Liver (tissue), 9 donors: ENCODE results near the gene APBB1IP. TPM values are rescaled to one million over a fixed set of nuclear protein-coding genes. Genes with fewer than 3 reads are reported as not detected.

Experiments
- DNase-seq: peaks from one replicate; pipeline ENCODE4 v3.0.0-alpha.2; 2017; ENCODE audit warnings: low spot score
- H3K27ac ChIP-seq, 2 donors: one replicate each; pipeline ENCODE4 v1.7.0; 2013; ENCODE audit warnings: inconsistent platforms in 2 of 2, low read length in 2 of 2, control low read depth in 1 of 2, low read depth in 1 of 2, mild to moderate bottlenecking in 1 of 2
- H3K27me3 ChIP-seq, 4 donors: one replicate each; pipeline versions ENCODE4 v1.6.1 to v1.7.0; 2013; ENCODE audit warnings: low read length in 3 of 4, inconsistent platforms in 1 of 4, mild to moderate bottlenecking in 1 of 4, moderate library complexity in 1 of 4; ENCODE audit not compliant: control insufficient read depth in 4 of 4, insufficient read depth in 4 of 4
- H3K36me3 ChIP-seq, 4 donors: one replicate each; pipeline versions ENCODE4 v1.6.1 to v1.7.0; 2013; ENCODE audit warnings: low read length in 3 of 4, mild to moderate bottlenecking in 3 of 4, low read depth in 1 of 4, moderate library complexity in 1 of 4; ENCODE audit not compliant: control insufficient read depth in 4 of 4, insufficient read depth in 3 of 4
- H3K4me1 ChIP-seq, 4 donors: one replicate each; pipeline versions ENCODE4 v1.6.1 to v1.7.0; 2013; ENCODE audit warnings: low read length in 3 of 4, mild to moderate bottlenecking in 3 of 4, moderate library complexity in 1 of 4; ENCODE audit not compliant: control insufficient read depth in 4 of 4, insufficient read depth in 4 of 4
- H3K4me3 ChIP-seq, 3 donors: one replicate each; pipeline versions ENCODE4 v1.6.1 to v1.7.0; 2013; ENCODE audit warnings: low read length in 3 of 3, control low read depth in 1 of 3, low read depth in 1 of 3, mild to moderate bottlenecking in 1 of 3
- H3K9ac ChIP-seq, 2 donors: one replicate each; pipeline ENCODE4 v1.7.0; 2013; ENCODE audit warnings: low read length in 2 of 2, mild to moderate bottlenecking in 2 of 2, moderate library complexity in 2 of 2, control low read depth in 1 of 2, low read depth in 1 of 2
- H3K9me3 ChIP-seq, 4 donors: one replicate each; pipeline versions ENCODE4 v1.6.1 to v1.7.0; 2013; ENCODE audit warnings: low read length in 3 of 4; ENCODE audit not compliant: control insufficient read depth in 4 of 4
- EGR1 ChIP-seq, 2 donors: IDR thresholded peaks; 2 replicates each; pipeline ENCODE4 v1.6.1; 2016 to 2018; ENCODE audit warnings: antibody characterized with exemption in 2 of 2, low read depth in 2 of 2
- FOXA1 ChIP-seq: IDR thresholded peaks from 2 replicates; pipeline ENCODE4 v1.6.1; 2016; ENCODE audit warnings: antibody characterized with exemption
- FOXA2 ChIP-seq: IDR thresholded peaks from 2 replicates; pipeline ENCODE4 v1.6.1; 2016; ENCODE audit warnings: antibody characterized with exemption
- HNF4A ChIP-seq, 2 donors: conservative IDR thresholded peaks; 2 replicates each; pipeline ENCODE4 v1.6.1; 2016; ENCODE audit warnings: antibody characterized with exemption in 2 of 2, mild to moderate bottlenecking in 2 of 2
- JUND ChIP-seq, 2 donors: IDR thresholded peaks; 2 replicates each; pipeline ENCODE4 v1.6.1; 2016; ENCODE audit warnings: antibody characterized with exemption in 2 of 2
- NR2F2 ChIP-seq: IDR thresholded peaks from 2 replicates; pipeline ENCODE4 v1.6.1; 2016; ENCODE audit warnings: antibody characterized with exemption
- RAD21 ChIP-seq, 2 donors: IDR thresholded peaks; 2 replicates each; pipeline ENCODE4 v1.6.1; 2016; ENCODE audit warnings: antibody characterized with exemption in 2 of 2, mild to moderate bottlenecking in 2 of 2
- RXRA ChIP-seq, 2 donors: IDR thresholded peaks; 2 replicates each; pipeline ENCODE4 v1.6.1; 2017 to 2018; ENCODE audit warnings: antibody characterized with exemption in 2 of 2, mild to moderate bottlenecking in 1 of 2
- SP1 ChIP-seq: IDR thresholded peaks from 2 replicates; pipeline ENCODE4 v1.6.1; 2018; ENCODE audit warnings: antibody characterized with exemption, mild to moderate bottlenecking
- TAF1 ChIP-seq: conservative IDR thresholded peaks from 2 replicates; pipeline ENCODE4 v1.6.1; 2016; ENCODE audit warnings: antibody characterized with exemption, mild to moderate bottlenecking
- YY1 ChIP-seq: IDR thresholded peaks from 2 replicates; pipeline ENCODE4 v1.6.1; 2016; ENCODE audit warnings: antibody characterized with exemption, mild to moderate bottlenecking
- WGBS: extraction: QIAGEN DNeasy Blood & Tissue Kit; methylation state at CpG from one replicate; pipeline ENCODE4 v1.1.7; 2013; 5-methylcytosine and 5-hydroxymethylcytosine counted together
- polyA plus RNA-seq, 2 donors: library from polyadenylated mRNA; stranded (reverse) in 1 of 2; unstranded in 1 of 2; fragments of 200-250 nt in 1 of 2; fragments of >200 nt in 1 of 2; fragmentation: Nextera tagmentation in 1 of 2; extraction: Ambion mirVana in 1 of 2; gene quantifications; one replicate each; pipeline versions ENCODE4 v1.2.1 to v1.2.3, GENCODE V29; 2013 to 2015
- total RNA-seq, 2 donors: library from RNA; depleted of rRNA; stranded (reverse); fragments of >200 nt; gene quantifications; one replicate each; pipeline ENCODE4 v1.2.3, GENCODE V29; 2014
- TF ChIP-seq, protein P1 (sequence below): IDR thresholded peaks from 2 replicates; pipeline ENCODE4 v1.6.1; 2016; ENCODE audit warnings: antibody characterized with exemption, mild to moderate bottlenecking
- TF ChIP-seq, protein P2 (sequence below): fragments of 150-350 bp; IDR thresholded peaks from 2 replicates; pipeline ENCODE4 v1.5.1; 2017; ENCODE audit warnings: improper control_type of control experiment, low read depth, low read length; ENCODE audit not compliant: missing input control
- TF ChIP-seq, protein P3 (sequence below): IDR thresholded peaks from 2 replicates; pipeline ENCODE4 v1.6.1; 2016; ENCODE audit warnings: antibody characterized with exemption
- donor health status: healthy.
- donor health status: healthy.
- donor health status: healthy.
- donor health status: healthy.
- donor health status: healthy.

Gene APBB1IP
- total and polyA plus RNA-seq, 4 donors: 9.3 to 28.4 (median 12.8) TPM

DNA sequence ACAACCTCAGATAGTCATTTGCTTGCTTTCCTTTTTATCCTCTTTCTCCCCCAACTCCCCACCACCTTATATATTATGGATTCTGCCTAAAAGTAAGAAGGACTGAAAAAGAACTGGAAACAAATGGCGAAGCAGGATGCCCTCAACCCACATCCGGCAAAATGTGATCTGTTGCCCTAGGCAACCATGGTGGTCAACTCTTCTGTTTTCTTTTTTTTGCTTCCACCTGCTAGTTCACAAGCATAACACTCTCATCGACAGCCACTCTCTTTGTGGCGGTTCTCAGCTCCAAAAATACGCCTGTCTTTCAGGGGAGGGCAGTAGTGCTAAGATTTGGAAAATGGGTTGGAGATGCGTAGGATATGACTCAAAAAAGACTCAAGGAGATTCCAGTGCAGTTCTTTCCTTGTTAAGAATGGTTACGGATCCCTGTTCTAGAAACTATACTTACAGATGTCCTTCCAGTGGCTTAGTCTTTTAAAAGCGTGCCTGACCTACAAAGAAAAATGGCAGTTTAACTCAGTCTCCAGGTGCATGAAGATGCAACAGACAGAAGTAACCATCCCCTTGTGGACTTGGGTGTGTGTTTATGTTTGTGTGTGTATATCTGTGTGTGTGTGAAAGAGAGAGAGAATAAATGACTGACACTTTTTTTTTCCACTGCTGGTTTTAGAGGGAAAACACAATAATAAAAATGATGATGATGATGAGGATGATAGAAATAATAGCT, 10.7 kb downstream of the APBB1IP start (continued):
- TF ChIP-seq, protein P1, sequence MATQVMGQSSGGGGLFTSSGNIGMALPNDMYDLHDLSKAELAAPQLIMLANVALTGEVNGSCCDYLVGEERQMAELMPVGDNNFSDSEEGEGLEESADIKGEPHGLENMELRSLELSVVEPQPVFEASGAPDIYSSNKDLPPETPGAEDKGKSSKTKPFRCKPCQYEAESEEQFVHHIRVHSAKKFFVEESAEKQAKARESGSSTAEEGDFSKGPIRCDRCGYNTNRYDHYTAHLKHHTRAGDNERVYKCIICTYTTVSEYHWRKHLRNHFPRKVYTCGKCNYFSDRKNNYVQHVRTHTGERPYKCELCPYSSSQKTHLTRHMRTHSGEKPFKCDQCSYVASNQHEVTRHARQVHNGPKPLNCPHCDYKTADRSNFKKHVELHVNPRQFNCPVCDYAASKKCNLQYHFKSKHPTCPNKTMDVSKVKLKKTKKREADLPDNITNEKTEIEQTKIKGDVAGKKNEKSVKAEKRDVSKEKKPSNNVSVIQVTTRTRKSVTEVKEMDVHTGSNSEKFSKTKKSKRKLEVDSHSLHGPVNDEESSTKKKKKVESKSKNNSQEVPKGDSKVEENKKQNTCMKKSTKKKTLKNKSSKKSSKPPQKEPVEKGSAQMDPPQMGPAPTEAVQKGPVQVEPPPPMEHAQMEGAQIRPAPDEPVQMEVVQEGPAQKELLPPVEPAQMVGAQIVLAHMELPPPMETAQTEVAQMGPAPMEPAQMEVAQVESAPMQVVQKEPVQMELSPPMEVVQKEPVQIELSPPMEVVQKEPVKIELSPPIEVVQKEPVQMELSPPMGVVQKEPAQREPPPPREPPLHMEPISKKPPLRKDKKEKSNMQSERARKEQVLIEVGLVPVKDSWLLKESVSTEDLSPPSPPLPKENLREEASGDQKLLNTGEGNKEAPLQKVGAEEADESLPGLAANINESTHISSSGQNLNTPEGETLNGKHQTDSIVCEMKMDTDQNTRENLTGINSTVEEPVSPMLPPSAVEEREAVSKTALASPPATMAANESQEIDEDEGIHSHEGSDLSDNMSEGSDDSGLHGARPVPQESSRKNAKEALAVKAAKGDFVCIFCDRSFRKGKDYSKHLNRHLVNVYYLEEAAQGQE: no peak
- TF ChIP-seq RAD21 (IDR thresholded peaks at IDR 0.05): no peak
- no peak for TF ChIP-seq FOXA2

DNA sequence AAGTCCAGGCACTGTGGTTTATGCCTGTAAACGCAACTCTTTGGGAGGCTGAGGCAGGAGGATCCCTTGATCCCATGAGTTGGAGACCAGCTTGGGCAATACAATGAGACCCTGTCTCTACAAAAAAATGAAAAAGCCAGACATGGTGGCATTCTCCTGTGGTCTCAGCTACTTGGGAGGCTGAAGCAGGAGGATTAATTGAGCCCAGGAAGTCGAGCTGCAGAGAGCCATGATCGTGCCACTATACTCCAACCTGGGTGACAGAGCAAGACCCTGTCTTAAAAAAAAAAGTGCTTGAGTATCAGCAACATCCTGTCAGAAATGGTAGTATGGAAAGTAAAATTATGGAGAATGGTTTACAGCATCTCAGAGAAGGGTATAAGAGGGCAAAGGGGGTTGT, 11.6 kb downstream of the APBB1IP start:
- H3K27ac ChIP-seq: no peak overlapping the region
- H3K36me3 ChIP-seq: peaks cover 0 to 4% (median 1%) of the 10 kb centered on the region in 4 donors
- H3K4me1 ChIP-seq: peaks cover 0 to 2% (median under 1%) of the 10 kb centered on the region in 4 donors
- no peak overlapping the region for H3K4me3 ChIP-seq
- WGBS: 80% methylated on average over 3 of the region's 3 CpGs
- no peaks in the 10 kb centered on the region for H3K27me3 ChIP-seq
- no peak for TF ChIP-seq YY1
- no peak for TF ChIP-seq TAF1
- TF ChIP-seq SP1: no peak
- no peak for TF ChIP-seq FOXA1
- no peak for TF ChIP-seq RXRA (IDR thresholded peaks at IDR 0.05)
- TF ChIP-seq EGR1 (IDR thresholded peaks at IDR 0.05; ENCODE audit: low read depth in 2 of 2): no peak
- TF ChIP-seq HNF4A (conservative IDR thresholded peaks at IDR 0.05): no peak
- TF ChIP-seq, protein P1: no peak
- TF ChIP-seq, protein P2, sequence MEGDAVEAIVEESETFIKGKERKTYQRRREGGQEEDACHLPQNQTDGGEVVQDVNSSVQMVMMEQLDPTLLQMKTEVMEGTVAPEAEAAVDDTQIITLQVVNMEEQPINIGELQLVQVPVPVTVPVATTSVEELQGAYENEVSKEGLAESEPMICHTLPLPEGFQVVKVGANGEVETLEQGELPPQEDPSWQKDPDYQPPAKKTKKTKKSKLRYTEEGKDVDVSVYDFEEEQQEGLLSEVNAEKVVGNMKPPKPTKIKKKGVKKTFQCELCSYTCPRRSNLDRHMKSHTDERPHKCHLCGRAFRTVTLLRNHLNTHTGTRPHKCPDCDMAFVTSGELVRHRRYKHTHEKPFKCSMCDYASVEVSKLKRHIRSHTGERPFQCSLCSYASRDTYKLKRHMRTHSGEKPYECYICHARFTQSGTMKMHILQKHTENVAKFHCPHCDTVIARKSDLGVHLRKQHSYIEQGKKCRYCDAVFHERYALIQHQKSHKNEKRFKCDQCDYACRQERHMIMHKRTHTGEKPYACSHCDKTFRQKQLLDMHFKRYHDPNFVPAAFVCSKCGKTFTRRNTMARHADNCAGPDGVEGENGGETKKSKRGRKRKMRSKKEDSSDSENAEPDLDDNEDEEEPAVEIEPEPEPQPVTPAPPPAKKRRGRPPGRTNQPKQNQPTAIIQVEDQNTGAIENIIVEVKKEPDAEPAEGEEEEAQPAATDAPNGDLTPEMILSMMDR: no peak
- TF ChIP-seq NR2F2: no peak
- TF ChIP-seq, protein P3, sequence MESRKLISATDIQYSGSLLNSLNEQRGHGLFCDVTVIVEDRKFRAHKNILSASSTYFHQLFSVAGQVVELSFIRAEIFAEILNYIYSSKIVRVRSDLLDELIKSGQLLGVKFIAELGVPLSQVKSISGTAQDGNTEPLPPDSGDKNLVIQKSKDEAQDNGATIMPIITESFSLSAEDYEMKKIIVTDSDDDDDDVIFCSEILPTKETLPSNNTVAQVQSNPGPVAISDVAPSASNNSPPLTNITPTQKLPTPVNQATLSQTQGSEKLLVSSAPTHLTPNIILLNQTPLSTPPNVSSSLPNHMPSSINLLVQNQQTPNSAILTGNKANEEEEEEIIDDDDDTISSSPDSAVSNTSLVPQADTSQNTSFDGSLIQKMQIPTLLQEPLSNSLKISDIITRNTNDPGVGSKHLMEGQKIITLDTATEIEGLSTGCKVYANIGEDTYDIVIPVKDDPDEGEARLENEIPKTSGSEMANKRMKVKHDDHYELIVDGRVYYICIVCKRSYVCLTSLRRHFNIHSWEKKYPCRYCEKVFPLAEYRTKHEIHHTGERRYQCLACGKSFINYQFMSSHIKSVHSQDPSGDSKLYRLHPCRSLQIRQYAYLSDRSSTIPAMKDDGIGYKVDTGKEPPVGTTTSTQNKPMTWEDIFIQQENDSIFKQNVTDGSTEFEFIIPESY: no peak
- TF ChIP-seq JUND (IDR thresholded peaks at IDR 0.05): no peak
- no peak for TF ChIP-seq FOXA2
- no peak for DNase-seq
- H3K9me3 ChIP-seq: no peaks in the 10 kb centered on the region
- H3K9ac ChIP-seq: no peak overlapping the region
